ENCODE results near the gene ACYP2.

ACYP2 gene

DNA sequence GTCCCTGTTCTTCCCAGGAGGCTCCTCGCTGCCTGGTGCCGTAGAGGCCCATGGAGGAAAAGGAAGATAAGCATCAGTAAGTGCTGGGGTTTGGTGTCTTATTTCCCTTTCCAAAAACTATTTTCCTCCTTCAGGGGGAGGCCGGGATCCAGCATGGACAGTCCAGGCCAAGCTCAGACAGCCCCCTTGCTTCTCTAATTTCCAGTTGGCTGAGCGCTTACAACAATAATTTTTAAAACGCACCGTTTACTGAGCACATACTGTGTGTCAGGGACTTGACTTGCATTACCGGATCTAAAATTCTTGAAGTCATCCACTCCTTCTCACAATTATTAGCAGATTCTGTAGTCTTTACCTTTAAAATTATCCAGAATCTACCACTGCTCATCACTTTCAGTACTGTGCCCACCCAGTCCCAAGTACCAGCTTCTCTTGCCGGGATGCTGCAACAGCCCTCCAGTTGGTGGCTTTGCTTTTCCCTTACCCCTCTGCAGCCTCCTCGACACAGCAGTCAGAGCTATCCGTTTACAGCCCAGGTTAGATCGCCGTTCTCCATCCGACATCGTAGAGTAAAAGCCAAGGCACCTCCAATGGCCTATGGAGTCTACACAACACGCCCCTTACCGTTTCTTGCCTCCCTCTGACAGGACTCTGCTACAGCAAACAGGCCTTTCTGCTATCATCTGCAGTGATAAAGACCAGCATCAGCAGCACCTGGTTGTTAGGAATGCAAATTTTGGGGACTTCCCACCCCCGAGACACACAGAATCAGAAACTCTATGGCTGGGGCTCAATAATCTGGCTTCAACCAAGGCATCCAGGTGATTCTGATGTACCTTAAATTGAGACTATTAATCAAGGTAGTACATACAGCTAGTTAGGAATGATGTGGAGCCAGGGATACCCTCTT lies 215.8 kb downstream of the ACYP2 start:
- no peak for DNase-seq

DNA sequence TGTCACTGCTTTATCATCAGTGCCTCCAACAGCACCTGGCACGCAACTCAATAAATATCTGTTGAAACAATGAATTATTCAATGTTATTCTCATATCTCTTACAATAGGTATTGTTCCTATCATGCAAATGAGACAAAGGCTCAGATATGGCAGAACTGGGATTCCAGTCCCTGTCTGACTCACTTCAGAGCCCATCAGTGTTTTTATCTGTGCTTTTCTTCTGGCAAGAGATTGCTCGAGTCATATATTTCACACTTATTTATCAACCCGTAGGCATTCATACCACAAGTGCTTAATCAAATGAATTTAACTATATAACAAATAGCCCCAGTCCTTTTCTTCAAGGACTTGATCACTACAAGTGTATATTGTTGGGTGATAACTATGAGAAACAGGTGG lies 217.0 kb downstream of the ACYP2 start:
- no peak for DNase-seq

DNA sequence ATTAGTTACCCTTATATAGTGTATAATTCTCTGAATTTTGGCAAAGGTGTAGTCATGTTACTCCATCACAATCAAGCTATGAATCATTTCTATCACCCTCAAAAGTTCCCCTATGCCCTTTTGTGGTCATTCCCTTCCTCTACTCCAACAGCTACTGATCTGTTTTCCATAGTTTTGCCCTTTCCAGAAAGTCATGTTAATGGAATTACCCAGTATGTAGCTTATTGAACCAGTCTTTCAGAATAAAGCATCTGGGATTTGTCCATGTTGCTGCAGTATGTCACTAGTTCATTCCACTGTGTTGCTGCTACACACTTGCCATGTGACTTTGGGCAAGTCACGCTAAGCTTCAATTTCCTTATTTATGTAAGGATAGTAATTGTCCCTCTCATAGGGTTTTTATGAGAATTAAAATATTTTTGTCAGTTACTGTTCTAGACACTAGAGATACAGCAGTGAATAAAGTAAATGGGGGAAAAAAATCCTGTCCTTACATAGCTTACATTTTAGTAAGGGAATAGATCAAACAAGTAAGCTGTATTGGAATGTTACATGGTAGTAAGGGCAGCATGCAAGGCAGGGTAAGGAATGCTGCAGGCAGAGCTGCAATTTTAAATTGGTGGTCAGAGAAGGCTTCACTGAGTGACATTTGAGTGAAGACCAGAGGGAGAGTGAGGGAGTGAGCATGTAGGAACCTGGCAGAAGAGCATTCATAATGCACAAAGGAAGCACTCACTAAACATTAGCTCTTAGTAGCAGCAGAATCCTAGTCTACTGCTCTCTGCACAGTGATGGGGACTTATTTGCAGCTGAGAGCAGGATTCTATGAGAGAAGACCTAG lies 220.9 kb downstream of the ACYP2 start:
- no peak for DNase-seq

DNA sequence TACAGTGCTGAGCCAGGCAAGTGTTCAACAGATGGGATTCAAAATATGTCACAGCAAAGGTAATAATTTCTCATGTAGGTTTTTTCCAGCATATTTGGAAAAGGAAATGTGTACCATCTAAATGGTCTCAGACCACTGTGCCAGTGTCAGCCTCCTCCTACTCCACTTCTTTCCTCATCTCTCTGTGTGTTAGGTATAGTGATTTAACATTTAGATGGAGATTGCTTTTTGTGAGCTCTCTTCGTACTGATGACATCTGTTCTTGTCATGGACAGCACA lies 221.5 kb downstream of the ACYP2 start:
- no peak for DNase-seq

DNA sequence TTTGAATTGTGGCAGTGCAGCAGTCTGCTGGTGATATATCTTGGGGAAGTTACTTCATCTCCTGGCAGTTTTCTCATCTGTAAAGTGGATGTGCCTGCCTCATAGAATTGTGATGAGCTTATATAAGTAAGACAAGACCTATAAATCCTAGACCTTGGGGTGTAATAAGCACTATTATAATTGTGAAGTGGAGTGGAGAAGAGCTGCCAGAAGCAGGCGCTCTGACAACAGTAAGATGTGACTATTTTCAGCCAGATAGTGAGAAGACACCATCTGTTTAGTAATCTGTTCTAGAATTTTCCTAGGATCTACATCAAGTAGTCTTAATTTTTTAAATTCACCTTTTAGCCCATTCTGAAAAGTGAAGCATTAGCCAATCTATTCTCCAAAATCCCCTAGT lies 226.2 kb downstream of the ACYP2 start:
- no peak for DNase-seq

DNA sequence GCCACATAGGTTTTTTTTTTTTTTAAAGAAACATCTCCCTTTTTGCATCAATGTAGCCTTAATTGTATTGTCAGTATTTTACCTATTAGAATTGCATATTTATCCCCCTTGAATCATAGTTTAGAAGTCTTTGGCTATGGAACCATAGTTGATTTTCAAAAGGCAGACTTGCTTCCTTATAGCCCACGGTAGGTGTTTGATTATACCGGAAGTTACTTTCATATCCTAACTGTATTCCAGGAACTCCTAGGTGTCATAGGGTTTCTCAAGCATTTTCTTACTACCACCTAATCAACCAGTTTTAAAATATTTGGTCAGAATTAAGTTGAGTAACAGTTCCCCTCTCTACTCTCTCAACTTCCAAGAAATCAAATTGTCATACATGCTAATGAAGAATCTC lies 227.2 kb downstream of the ACYP2 start:
- DNase-seq, result no peak

DNA sequence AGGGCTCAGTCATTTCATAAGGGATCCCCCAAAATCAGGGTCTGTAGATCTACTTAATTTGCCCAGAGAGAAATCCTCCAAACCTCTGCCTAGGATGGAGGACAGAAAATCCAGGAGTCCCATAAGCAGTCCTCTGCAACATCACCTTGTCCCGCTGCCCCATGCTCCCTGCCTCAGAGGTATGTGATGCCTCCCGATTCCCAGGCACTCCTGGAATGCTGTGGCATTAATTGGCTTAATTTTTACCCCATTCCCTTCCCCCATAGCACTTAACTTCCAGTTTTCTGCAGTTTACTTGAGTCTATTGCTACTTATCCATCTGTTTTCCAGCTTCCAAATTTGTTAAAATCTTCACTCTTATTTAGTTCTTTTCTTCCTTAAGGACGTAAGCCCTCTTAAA lies 232.2 kb downstream of the ACYP2 start:
- no peak for DNase-seq

DNA sequence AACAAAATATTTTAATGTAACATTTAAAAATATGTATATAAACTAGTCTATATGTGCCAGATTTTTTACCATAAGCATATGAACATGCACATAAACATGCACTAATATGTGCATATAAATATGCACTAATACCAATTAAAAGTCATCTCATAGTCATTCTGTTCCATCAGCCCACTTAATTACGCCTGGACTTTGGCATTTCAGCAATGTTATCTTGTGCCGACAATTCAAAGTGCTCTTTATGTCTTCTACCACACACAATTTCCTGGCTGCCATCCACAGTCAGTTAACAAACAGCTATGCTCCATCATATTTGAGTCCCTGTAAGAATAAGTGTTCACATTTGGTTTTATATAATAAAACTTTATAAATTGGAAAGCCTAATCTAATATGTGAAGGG lies 233.2 kb downstream of the ACYP2 start:
- no peak for DNase-seq

DNA sequence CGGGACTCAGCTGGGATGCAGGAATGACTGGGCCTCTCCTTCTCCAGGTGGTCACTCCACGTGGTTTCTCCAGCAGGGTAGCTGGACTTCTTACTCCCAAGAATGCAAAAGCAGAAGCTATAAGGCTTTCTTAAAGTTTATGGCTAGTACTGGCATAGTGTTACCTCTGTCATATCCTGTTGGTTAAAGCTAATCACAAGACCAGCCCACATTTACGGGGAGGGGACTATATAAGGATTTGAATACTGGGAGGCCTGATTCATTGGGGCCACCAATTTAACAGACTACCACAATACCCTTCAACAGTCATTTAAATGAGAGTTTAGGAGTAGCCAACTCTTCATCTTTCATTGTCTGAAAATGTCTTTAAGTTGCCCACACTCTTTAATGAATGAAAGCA lies 235.0 kb downstream of the ACYP2 start:
- no peak for DNase-seq

DNA sequence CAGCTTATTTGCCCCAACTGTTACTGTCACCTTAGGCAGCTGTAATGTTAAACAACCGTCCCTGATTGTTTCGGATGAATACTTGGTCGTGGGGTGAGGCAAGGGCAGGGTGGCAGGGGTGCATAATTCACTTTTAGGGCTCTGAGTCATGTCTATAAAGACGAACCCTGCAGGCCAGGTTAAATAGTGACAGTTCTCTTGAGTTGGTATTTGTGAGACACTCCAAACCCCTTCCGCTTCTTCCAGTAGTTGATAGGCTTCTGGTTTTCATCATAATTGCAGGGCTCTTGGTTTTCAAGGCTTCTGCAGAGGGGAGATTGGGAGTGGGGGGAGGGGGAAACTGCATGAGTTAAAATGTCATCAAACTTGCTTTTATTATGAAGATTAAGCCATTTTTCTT lies 237.8 kb downstream of the ACYP2 start:
- no peak for DNase-seq
